Measurements from ENCODE around the gene PRKCD. TPM values are rescaled to one million over a fixed set of nuclear protein-coding genes. Genes with fewer than 3 reads are reported as not detected.

The PRKCD gene
- total and polyA plus RNA-seq, 2 of the 4 experiments (the other 2 are of a cell fraction): 4.3 to 19.0 TPM

DNA sequence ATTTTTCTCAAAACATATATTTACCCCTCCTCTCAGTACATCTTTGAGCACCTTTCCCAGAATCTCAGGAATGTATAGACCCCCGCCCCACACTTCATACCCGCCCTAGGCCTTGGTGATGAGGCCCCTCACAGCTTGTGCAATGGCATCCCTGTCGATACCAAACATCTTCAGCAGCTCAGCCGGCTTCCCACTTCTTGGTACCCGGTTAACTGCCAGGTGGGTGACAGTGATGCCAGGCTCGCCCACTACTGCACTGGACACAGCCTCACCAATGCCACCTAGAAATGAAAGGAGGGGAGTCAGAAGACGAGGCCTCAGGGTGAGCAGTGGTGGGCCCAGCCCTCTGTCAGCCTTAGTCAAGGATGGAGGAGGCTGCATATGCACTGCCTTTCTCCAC, 64.6 kb downstream of the PRKCD start:
- Histone ChIP-seq H3K9ac (ENCODE audit: low read depth, low read length) (no peak overlapping the region), H3K27ac (ENCODE audit: insufficient read depth, low read length) (no peak overlapping the region), H3K23ac (ENCODE audit: low read depth, low read length) (no peak overlapping the region), H2AK5ac (ENCODE audit: low read depth, low read length) (no peak overlapping the region; the same call in 1 of the 2 replicates), H4K8ac (ENCODE audit: low read depth in 2 of 2, low read length in 2 of 2) (no peak overlapping the region), H4K91ac (ENCODE audit: insufficient read depth, low read depth, low read length) (no peak overlapping the region), H2AK9ac (replicated peaks; ENCODE audit: low read depth, low read length, poor library complexity) (no peak overlapping the region), H4K20me1 (ENCODE audit: insufficient read depth, low read length) (peaks cover 14% of the 10 kb centered on the region), H3K4ac (ENCODE audit: low read depth, low read length) (no peak overlapping the region), H3K18ac (ENCODE audit: low read depth, low read length) (no peak overlapping the region), H3K27me3 (ENCODE audit: control insufficient read depth, insufficient read depth, low read length) (no peaks in the 10 kb centered on the region), H2BK5ac (ENCODE audit: low read depth, low read length, poor library complexity, severe bottlenecking) (no peak overlapping the region), H2BK120ac (ENCODE audit: low read depth, low read length) (no peak overlapping the region), H3K79me1 (ENCODE audit: low read depth in 1 of 2, low read length in 2 of 2) (peaks cover 7 to 24% of the 10 kb centered on the region in 2 experiments), H4K5ac (ENCODE audit: low read depth, low read length) (no peak overlapping the region), H3K9me3 (ENCODE audit: control insufficient read depth, insufficient read depth, low read length) (no peaks in the 10 kb centered on the region), H2AFZ (replicated peaks; ENCODE audit: low read length, poor library complexity) (no peak overlapping the region), H3K56ac (ENCODE audit: extremely low read depth, insufficient read depth, low read length) (no peak overlapping the region), H3K14ac (replicated peaks; ENCODE audit: low read depth, low read length) (no peak overlapping the region), H2BK20ac (ENCODE audit: low read depth, low read length) (no peak overlapping the region), H3K36me3 (ENCODE audit: control insufficient read depth, insufficient read depth, low read length) (peaks cover 82% of the 10 kb centered on the region), H3K4me3 (ENCODE audit: insufficient read depth, low read depth, low read length) (no peak overlapping the region), H3K4me2 (ENCODE audit: low read depth, low read length) (no peak overlapping the region), H3K4me1 (ENCODE audit: control insufficient read depth, insufficient read depth, low read length) (no peaks in the 10 kb centered on the region), H3K9me1 (ENCODE audit: insufficient read depth, low read length) (0 out of 2 replicates have a peak, but pooled peaks cover 4% of the 10 kb centered on the region), H2BK15ac (ENCODE audit: low read depth, low read length) (no peak overlapping the region)
- dilution Hi-C loops (cut with HindIII; ENCODE audit: low sequenced_read_pairs, unreplicated experiment) (no loop called here), intact Hi-C loops (cut with micrococcal nuclease) (no loop called here), in situ Hi-C loops (cut with MboI; ENCODE audit: low sequenced_read_pairs) (no loop called here)
- ATAC-seq (ENCODE audit: low read depth) (no peak), DNase-seq (no peak)
- no CpG with 5 or more reads among the region's 7 CpGs for WGBS, 2 experiments (ENCODE audit: extremely low coverage in 2 of 2, insufficient read length in 1 of 2)
- TF ChIP-seq FOS (IDR thresholded peaks at IDR 0.05; ENCODE audit: low read depth, low read length) (no peak), RFX5 (IDR thresholded peaks at IDR 0.05; ENCODE audit: low read depth, low read length) (no peak), SMC3 (IDR thresholded peaks at IDR 0.05; ENCODE audit: low read depth, low read length) (no peak)
- TF ChIP-seq, protein P1, sequence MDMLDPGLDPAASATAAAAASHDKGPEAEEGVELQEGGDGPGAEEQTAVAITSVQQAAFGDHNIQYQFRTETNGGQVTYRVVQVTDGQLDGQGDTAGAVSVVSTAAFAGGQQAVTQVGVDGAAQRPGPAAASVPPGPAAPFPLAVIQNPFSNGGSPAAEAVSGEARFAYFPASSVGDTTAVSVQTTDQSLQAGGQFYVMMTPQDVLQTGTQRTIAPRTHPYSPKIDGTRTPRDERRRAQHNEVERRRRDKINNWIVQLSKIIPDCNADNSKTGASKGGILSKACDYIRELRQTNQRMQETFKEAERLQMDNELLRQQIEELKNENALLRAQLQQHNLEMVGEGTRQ (IDR thresholded peaks at IDR 0.05; ENCODE audit: low read depth, low read length): no peak
- ChIA-PET CTCF (no interaction called here), POLR2A (ENCODE audit: unreplicated experiment) (no interaction called here)
- BruUV-seq (replicated peaks): no TSS peak

Data from IMR-90 (cell line).